SK-N-SH (cell line): Measurements from ENCODE around the gene NFKBIE. TPM values are rescaled to one million over a fixed set of nuclear protein-coding genes. Genes with fewer than 3 reads are reported as not detected.

Experiments
- CTCF ChIA-PET: fragments of 300-600, 350-600 bp; formaldehyde crosslinking; extraction: SDS; loops from one replicate; lab custom pipeline; 2021; lab: Yijun Ruan, JAX
- POLR2A ChIA-PET: fragments of 350-600 bp; sonication (Branson Sonifier 250); formaldehyde crosslinking; extraction: SDS; loops from one replicate; lab custom pipeline; 2020; ENCODE audit warnings: antibody characterized with exemption, inconsistent platforms; lab: Yijun Ruan, JAX
- DNase-seq: peaks from one replicate; pipeline ENCODE4 v3.0.0; 2012
- H2AFZ ChIP-seq: fragments of 200-600 bp; sonication (generic); 2 replicates; pipeline ENCODE4 v1.8.1; 2016; ENCODE audit warnings: antibody characterized with exemption, mild to moderate bottlenecking, low read depth
- H3F3A ChIP-seq: fragments of 200-600 bp; sonication (generic); replicated peaks from 2 replicates; pipeline ENCODE3; 2016; ENCODE audit warnings: antibody characterized with exemption, mild to moderate bottlenecking; ENCODE audit not compliant: insufficient read depth
- H3K27ac ChIP-seq, 2 experiments: fragments of 200-500 bp in 1 of 2; fragments of 200-600 bp in 1 of 2; sonication (Bioruptor generic) in 1 of 2; sonication (generic), shearing (Covaris generic) in 1 of 2; 2 replicates each; pipeline versions ENCODE4 v1.5.1 to v1.6.1; 2014 to 2016; ENCODE audit warnings: low read depth in 2 of 2, inconsistent platforms in 1 of 2, low read length in 1 of 2, mild to moderate bottlenecking in 1 of 2, mixed read lengths in 1 of 2
- H3K27me3 ChIP-seq: fragments of 200-600 bp; sonication (generic), shearing (Covaris generic); 2 replicates; pipeline ENCODE4 v1.6.1; 2016; ENCODE audit warnings: mixed run types; ENCODE audit not compliant: insufficient read depth
- H3K36me3 ChIP-seq, 2 experiments: fragments of 200-500 bp in 1 of 2; fragments of 200-600 bp in 1 of 2; sonication (Bioruptor generic) in 1 of 2; sonication (generic) in 1 of 2; replicated peaks in 1 of 2; 2 replicates each; pipeline versions ENCODE3 to v1.5.1; 2014 to 2016; ENCODE audit warnings: low read length in 1 of 2, mild to moderate bottlenecking in 1 of 2; ENCODE audit not compliant: insufficient read depth in 2 of 2, control insufficient read depth in 1 of 2
- H3K4me1 ChIP-seq, 2 experiments: fragments of 200-500 bp in 1 of 2; fragments of 200-600 bp in 1 of 2; sonication (Bioruptor generic) in 1 of 2; sonication (generic), shearing (Covaris generic) in 1 of 2; 2 replicates each; pipeline versions ENCODE4 v1.5.1 to v1.6.1; 2014 to 2016; ENCODE audit warnings: low read depth in 1 of 2, low read length in 1 of 2, mixed run types in 1 of 2; ENCODE audit not compliant: insufficient read depth in 2 of 2, control insufficient read depth in 1 of 2
- H3K4me2 ChIP-seq: fragments of 200-600 bp; sonication (generic), shearing (Covaris generic); 2 replicates; pipeline ENCODE4 v1.6.1; 2017; ENCODE audit warnings: mixed run types
- H3K4me3 ChIP-seq, 2 experiments: fragments of 200-500 bp in 1 of 2; fragments of 200-600 bp in 1 of 2; sonication (Bioruptor generic) in 1 of 2; sonication (generic), shearing (Covaris generic) in 1 of 2; 2 replicates each; pipeline versions ENCODE4 v1.5.1 to v1.8.1; 2014 to 2016; ENCODE audit warnings: low read depth in 2 of 2, inconsistent platforms in 1 of 2, low read length in 1 of 2, mild to moderate bottlenecking in 1 of 2, mixed read lengths in 1 of 2, moderate library complexity in 1 of 2
- H3K79me2 ChIP-seq: fragments of 200-600 bp; sonication (generic); 2 replicates; pipeline ENCODE4 v1.8.1; 2017; ENCODE audit warnings: mild to moderate bottlenecking; ENCODE audit not compliant: insufficient read depth
- H3K9ac ChIP-seq: fragments of 200-600 bp; sonication (generic); 2 replicates; pipeline ENCODE4 v1.6.1; 2017; ENCODE audit warnings: mixed run types
- H3K9me2 ChIP-seq: fragments of 200-600 bp; sonication (generic); 2 replicates; pipeline ENCODE4 v1.6.1; 2017; ENCODE audit warnings: mixed run types
- H3K9me3 ChIP-seq: fragments of 200-600 bp; sonication (generic); 2 replicates; pipeline ENCODE4 v1.6.1; 2017; ENCODE audit warnings: mixed run types, mild to moderate bottlenecking, moderate library complexity
- H4K20me1 ChIP-seq: fragments of 200-600 bp; sonication (generic); 2 replicates; pipeline ENCODE4 v1.6.1; 2017; ENCODE audit warnings: mild to moderate bottlenecking, mixed run types; ENCODE audit not compliant: insufficient read depth
- CHD2 ChIP-seq: fragments of 150-350 bp; IDR thresholded peaks from 2 replicates; pipeline ENCODE4 v1.6.1; 2018; ENCODE audit warnings: low read length; ENCODE audit not compliant: partially characterized antibody
- CTCF ChIP-seq: fragments of 200-600 bp; sonication (generic); IDR thresholded peaks from 2 replicates; pipeline ENCODE4 v1.6.1; 2017; ENCODE audit warnings: antibody characterized with exemption, mild to moderate bottlenecking, moderate library complexity
- ELF1 ChIP-seq: IDR thresholded peaks from 2 replicates; pipeline ENCODE4 v1.4.0; 2012
- EP300 ChIP-seq, 2 experiments: IDR thresholded peaks; 2 replicates each; pipeline versions ENCODE4 v1.4.0 to v1.6.1; 2012; ENCODE audit warnings: borderline replicate concordance in 1 of 2, low read depth in 1 of 2, low read length in 1 of 2
- EZH2phosphoT487 ChIP-seq: fragments of 200-600 bp; sonication (generic); IDR thresholded peaks from 2 replicates; pipeline ENCODE4 v1.6.1; 2017; ENCODE audit warnings: low read depth, mixed run types, mild to moderate bottlenecking, antibody characterized with exemption, moderate library complexity, borderline replicate concordance
- FOSL2 ChIP-seq: IDR thresholded peaks from 2 replicates; pipeline ENCODE4 v1.4.0; 2012; ENCODE audit warnings: low read depth, mild to moderate bottlenecking, moderate library complexity, borderline replicate concordance
- FOXJ3 ChIP-seq: sonication (generic); formaldehyde crosslinking; IDR thresholded peaks from 2 replicates; pipeline ENCODE4 v1.5.1; 2020; ENCODE audit warnings: mild to moderate bottlenecking, missing genetic modification reagents
- FOXM1 ChIP-seq: IDR thresholded peaks from 2 replicates; pipeline ENCODE4 v1.4.0; 2012; ENCODE audit warnings: low read depth, mild to moderate bottlenecking
- IRF3 ChIP-seq: fragments of 150-350 bp; IDR thresholded peaks from 2 replicates; pipeline ENCODE4 v1.6.1; 2016; ENCODE audit warnings: mild to moderate bottlenecking, low read depth, low read length
- MAX ChIP-seq: IDR thresholded peaks from 2 replicates; pipeline ENCODE4 v1.4.0; 2012; ENCODE audit warnings: low read depth
- NFIC ChIP-seq: IDR thresholded peaks from 2 replicates; pipeline ENCODE4 v1.4.0; 2012; ENCODE audit warnings: borderline replicate concordance
- NRF1 ChIP-seq: IDR thresholded peaks from 2 replicates; pipeline ENCODE4 v1.6.1; 2012; ENCODE audit warnings: low read depth, mild to moderate bottlenecking, low read length
- RAD21 ChIP-seq: IDR thresholded peaks from 2 replicates; pipeline ENCODE4 v1.6.1; 2012; ENCODE audit warnings: mild to moderate bottlenecking, low read length
- REST ChIP-seq: IDR thresholded peaks from 2 replicates; pipeline ENCODE4 v1.6.1; 2012; ENCODE audit warnings: mild to moderate bottlenecking, low read depth, low read length, moderate library complexity
- RFX5 ChIP-seq: IDR thresholded peaks from 2 replicates; pipeline ENCODE4 v1.6.1; 2012; ENCODE audit warnings: mild to moderate bottlenecking, improper control_type of control experiment, low read length
- RXRA ChIP-seq: IDR thresholded peaks from 2 replicates; pipeline ENCODE4 v1.4.0; 2012; ENCODE audit warnings: low read depth, mild to moderate bottlenecking, borderline replicate concordance
- SIN3A ChIP-seq: IDR thresholded peaks from 2 replicates; pipeline ENCODE4 v1.6.1; 2012; ENCODE audit warnings: low read depth, mild to moderate bottlenecking, low read length, moderate library complexity, borderline replicate concordance
- TAF1 ChIP-seq: IDR thresholded peaks from 2 replicates; pipeline ENCODE4 v1.6.1; 2012; ENCODE audit warnings: low read depth, mild to moderate bottlenecking, low read length, moderate library complexity, borderline replicate concordance
- USF1 ChIP-seq: IDR thresholded peaks from 2 replicates; pipeline ENCODE4 v1.4.0; 2012; ENCODE audit warnings: low read depth, borderline replicate concordance
- USF2 ChIP-seq: fragments of 150-350 bp; IDR thresholded peaks from 2 replicates; pipeline ENCODE4 v1.6.1; 2017; ENCODE audit warnings: antibody characterized with exemption, low read length, low read depth, borderline replicate concordance
- YY1 ChIP-seq: IDR thresholded peaks from 2 replicates; pipeline ENCODE4 v1.4.0; 2012; ENCODE audit warnings: low read depth, mild to moderate bottlenecking
- WGBS: methylation state at CpG from one replicate; pipeline ENCODE4 v1.1.6; 2017; ENCODE audit warnings: low lambda C conversion rate; 5-methylcytosine and 5-hydroxymethylcytosine counted together
- polyA plus RNA-seq, 3 experiments: library from polyadenylated mRNA; depleted of rRNA; stranded (reverse); fragments of >200 nt; gene quantifications; 2 replicates each; pipeline ENCODE4 v1.2.3, GENCODE V29; 2012

The NFKBIE gene
- polyA plus RNA-seq, 1 of the 3 experiments (the other 2 are of a cell fraction) = 5.8 TPM

GRCh38 chr6:44247338-44248302 is 17.7 kb downstream of the NFKBIE start:
- H3F3A ChIP-seq = peaks cover 43% of the 10 kb centered on the region
- H3K27ac ChIP-seq = peak overlapping the region; percentile 86
- no peaks in the 10 kb centered on the region for H3K27me3 ChIP-seq
- H3K9me2 ChIP-seq = no peaks in the 10 kb centered on the region
- H3K36me3 ChIP-seq = peaks cover 42 to 46% of the 10 kb centered on the region in 2 experiments
- peaks cover 57% of the 10 kb centered on the region for H4K20me1 ChIP-seq
- ChIA-PET CTCF (interaction anchor here (0.6 to 8.4 kb wide), 14 partner anchors 8 to 151 kb away, joined by 3 to 115 read pairs (median 6); partner anchors contain the start of genes AARS2, CDC5L, SLC29A1 and SLC35B2), POLR2A (interaction anchor here (0.6 to 4.1 kb wide), 25 partner anchors 8 to 731 kb away, joined by 3 to 98 read pairs (median 4); partner anchors contain the start of genes AARS2, MAD2L1BP, SLC29A1 and SLC35B2)
- no peaks in the 10 kb centered on the region for H3K9me3 ChIP-seq
- peaks cover 58% of the 10 kb centered on the region for H3K79me2 ChIP-seq
- WGBS = 3% methylated on average over 35 of the region's 52 CpGs
- peak overlapping the region; percentile 100 for H3K9ac ChIP-seq
- peak overlapping the region; percentile 98 for H3K4me2 ChIP-seq
- H3K4me1 ChIP-seq = peaks cover 13 to 24% of the 10 kb centered on the region in 2 experiments; a peak in 3 of 4 replicates
- H3K4me3 ChIP-seq = peak overlapping the region; percentile 65 to 99
- no peak overlapping the region for H2AFZ ChIP-seq
- DNase-seq = peak; percentile 76
- TF ChIP-seq FOXJ3 (no peak), CTCF (no peak; the same call in 1 of the 2 replicates), CHD2 (no peak), USF2 (no peak), TAF1 (no peak), REST (no peak), YY1 (peak; percentile 82), FOSL2 (no peak), SIN3A (peak; percentile 44; the same call in 1 of the 2 replicates), NFIC (no peak), RAD21 (no peak), RFX5 (no peak), EZH2phosphoT487 (no peak), USF1 (no peak), RXRA (no peak), NRF1 (no peak), IRF3 (no peak), MAX (peak; percentile 72; the same call in 1 of the 2 replicates), EP300 (IDR thresholded peaks at IDR 0.05; ENCODE audit: borderline replicate concordance in 1 of 2, low read depth in 1 of 2, low read length in 1 of 2) (peak in 1 of 2 experiments; percentile 96; a peak in 3 of 4 replicates), ELF1 (peak; percentile 16; the same call in 1 of the 2 replicates), FOXM1 (no peak)
